OCI-LY3 (cell line): ENCODE measurements around the gene ALDH3B2.
A peak's percentile ranks its signal among the peaks of the same experiment; 100 is the strongest.
"Not testable (repeated sequence)": the region's sequence is repeated elsewhere in the genome, so short reads cannot be mapped to it uniquely, and the experiment has no call there.

ENCODE experiments used
- H2AFZ ChIP-seq: fragments of 200-600, 300-600 bp; shearing (Covaris generic); 2 replicates; pipeline ENCODE4 v1.6.0; 2014; ENCODE audit warnings: antibody characterized with exemption, low read depth, low read length
- H3K27ac ChIP-seq: fragments of 200-600, 300-600 bp; sonication (generic); 2 replicates; pipeline ENCODE4 v1.5.1; 2014; ENCODE audit warnings: mild to moderate bottlenecking, low read length, moderate library complexity, mixed read lengths
- H3K27me3 ChIP-seq: fragments of 200-600, 300-600 bp; sonication (generic); 2 replicates; pipeline ENCODE4 v1.6.1; 2014; ENCODE audit warnings: low read depth, low read length, mixed read lengths
- H3K36me3 ChIP-seq: fragments of 200-600, 300-600 bp; sonication (generic); replicated peaks from 2 replicates; pipeline ENCODE3; 2014; ENCODE audit warnings: low read depth, low read length, mixed read lengths
- H3K4me1 ChIP-seq: fragments of 300-600, 200-600 bp; sonication (generic); 2 replicates; pipeline ENCODE4 v1.6.1; 2014; ENCODE audit warnings: low read length, mixed read lengths
- H3K4me2 ChIP-seq: fragments of 200-600, 300-600 bp; sonication (generic); 2 replicates; pipeline ENCODE4 v1.6.1; 2014; ENCODE audit warnings: low read length, mixed read lengths
- H3K4me3 ChIP-seq: fragments of 300-600, 200-600 bp; sonication (generic); 2 replicates; pipeline ENCODE4 v1.5.1; 2014; ENCODE audit warnings: antibody characterized with exemption, mild to moderate bottlenecking, low read length, moderate library complexity
- H3K79me2 ChIP-seq: fragments of 300-600, 200-600 bp; shearing (Covaris generic); 2 replicates; pipeline ENCODE4 v1.6.1; 2014; ENCODE audit warnings: mild to moderate bottlenecking, low read length, mixed read lengths
- H3K9ac ChIP-seq: fragments of 300-600, 200-600 bp; shearing (Covaris generic); 2 replicates; pipeline ENCODE4 v1.6.0; 2014; ENCODE audit warnings: mild to moderate bottlenecking, low read length, moderate library complexity
- H3K9me3 ChIP-seq: fragments of 200-600, 300-600 bp; shearing (Covaris generic); 2 replicates; pipeline ENCODE4 v1.6.1; 2014; ENCODE audit warnings: low read length, mixed read lengths; ENCODE audit not compliant: insufficient read depth
- H4K20me1 ChIP-seq: fragments of 200-600, 300-600 bp; sonication (generic); 2 replicates; pipeline ENCODE4 v1.6.1; 2016; ENCODE audit warnings: low read length, mixed read lengths; ENCODE audit not compliant: insufficient read depth
- EZH2phosphoT487 ChIP-seq: fragments of 200-600 bp; shearing (Covaris generic); IDR thresholded peaks from 2 replicates; pipeline ENCODE4 v1.6.1; 2018; ENCODE audit warnings: antibody characterized with exemption, mixed run types, low read depth
- TF ChIP-seq, protein P1 (sequence below): fragments of 200-600, 300-600 bp; sonication (generic); IDR thresholded peaks from 2 replicates; pipeline ENCODE4 v1.5.1; 2014; ENCODE audit warnings: antibody characterized with exemption, low read length, low read depth

Gene ALDH3B2

GRCh38 chr11:67627812-67628624 lies 46.4 kb downstream of the ALDH3B2 start:
- peak overlapping the region; percentile 72 for H3K9ac ChIP-seq

DNA sequence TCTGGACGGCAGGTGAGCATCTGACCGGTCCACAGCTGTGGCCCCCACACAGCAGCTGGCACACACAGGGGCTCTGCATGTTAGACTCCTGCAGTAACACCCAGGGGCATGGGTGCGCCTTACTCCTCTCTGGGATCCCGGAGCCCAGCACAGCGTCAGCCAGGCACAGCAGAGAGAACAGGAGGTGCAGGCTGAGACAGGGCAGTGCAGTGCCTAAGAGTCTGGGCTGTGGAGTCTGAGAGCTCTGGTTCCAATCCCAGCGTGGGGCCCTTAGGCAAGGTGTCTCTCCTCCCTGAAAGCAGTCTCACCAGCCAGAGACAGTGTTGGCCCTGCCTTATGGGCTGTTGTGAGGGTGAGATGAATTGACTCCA lies 47.0 kb downstream of the ALDH3B2 start:
- no peak overlapping the region for H3K4me2 ChIP-seq
- H3K27ac ChIP-seq = no peak overlapping the region
- peaks cover 19% of the 10 kb centered on the region for H3K4me1 ChIP-seq

More at GRCh38 chr11:67627812-67628624, 46.4 kb downstream of the ALDH3B2 start:
- H2AFZ ChIP-seq = no peak overlapping the region
- no peaks in the 10 kb centered on the region for H3K27me3 ChIP-seq
- no peak overlapping the region for H3K27ac ChIP-seq
- peaks cover 19% of the 10 kb centered on the region for H3K4me1 ChIP-seq
- H3K79me2 ChIP-seq = peaks cover 4% of the 10 kb centered on the region; the same call in 1 of the 2 replicates
- H3K4me3 ChIP-seq = peak overlapping the region; percentile 82
- no peaks in the 10 kb centered on the region for H4K20me1 ChIP-seq
- peak overlapping the region; percentile 91 for H3K4me2 ChIP-seq
- no peak for TF ChIP-seq EZH2phosphoT487
- TF ChIP-seq, protein P1, sequence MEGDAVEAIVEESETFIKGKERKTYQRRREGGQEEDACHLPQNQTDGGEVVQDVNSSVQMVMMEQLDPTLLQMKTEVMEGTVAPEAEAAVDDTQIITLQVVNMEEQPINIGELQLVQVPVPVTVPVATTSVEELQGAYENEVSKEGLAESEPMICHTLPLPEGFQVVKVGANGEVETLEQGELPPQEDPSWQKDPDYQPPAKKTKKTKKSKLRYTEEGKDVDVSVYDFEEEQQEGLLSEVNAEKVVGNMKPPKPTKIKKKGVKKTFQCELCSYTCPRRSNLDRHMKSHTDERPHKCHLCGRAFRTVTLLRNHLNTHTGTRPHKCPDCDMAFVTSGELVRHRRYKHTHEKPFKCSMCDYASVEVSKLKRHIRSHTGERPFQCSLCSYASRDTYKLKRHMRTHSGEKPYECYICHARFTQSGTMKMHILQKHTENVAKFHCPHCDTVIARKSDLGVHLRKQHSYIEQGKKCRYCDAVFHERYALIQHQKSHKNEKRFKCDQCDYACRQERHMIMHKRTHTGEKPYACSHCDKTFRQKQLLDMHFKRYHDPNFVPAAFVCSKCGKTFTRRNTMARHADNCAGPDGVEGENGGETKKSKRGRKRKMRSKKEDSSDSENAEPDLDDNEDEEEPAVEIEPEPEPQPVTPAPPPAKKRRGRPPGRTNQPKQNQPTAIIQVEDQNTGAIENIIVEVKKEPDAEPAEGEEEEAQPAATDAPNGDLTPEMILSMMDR = no peak
- peaks cover 10% of the 10 kb centered on the region for H3K36me3 ChIP-seq
- no peaks in the 10 kb centered on the region for H3K9me3 ChIP-seq

DNA sequence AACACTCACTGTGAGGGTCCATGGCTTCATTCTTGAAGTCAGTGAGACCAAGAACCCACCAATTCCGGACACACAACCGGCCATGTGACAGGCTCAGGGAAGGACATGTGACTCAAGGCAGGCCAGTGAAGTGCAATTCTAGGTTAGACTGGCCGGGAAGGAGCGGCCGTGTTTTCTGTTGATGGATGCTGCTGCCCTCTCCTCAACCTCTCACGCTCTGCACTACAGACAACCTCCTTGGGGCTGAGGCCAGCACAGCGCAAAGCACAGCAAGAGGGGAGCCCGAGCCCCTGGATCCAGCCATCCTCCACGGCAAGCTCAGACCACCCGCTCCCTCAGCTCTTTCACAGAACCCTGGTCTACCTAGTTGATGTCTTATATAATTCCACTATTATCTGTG lies 47.5 kb downstream of the ALDH3B2 start:
- H3K9me3 ChIP-seq = no peaks in the 10 kb centered on the region
- no peaks in the 10 kb centered on the region for H4K20me1 ChIP-seq
- H2AFZ ChIP-seq = no peak overlapping the region
- no peak overlapping the region for H3K4me3 ChIP-seq
- H3K79me2 ChIP-seq = peaks cover 4% of the 10 kb centered on the region; the same call in 1 of the 2 replicates
- H3K9ac ChIP-seq = no peak overlapping the region
- no peaks in the 10 kb centered on the region for H3K27me3 ChIP-seq
- no peak for TF ChIP-seq EZH2phosphoT487
- TF ChIP-seq, protein P1 = no peak
- no peak overlapping the region for H3K4me2 ChIP-seq
- peaks cover 10% of the 10 kb centered on the region for H3K36me3 ChIP-seq
- H3K4me1 ChIP-seq = peaks cover 19% of the 10 kb centered on the region
- H3K27ac ChIP-seq = no peak overlapping the region

More for the DNA sequence above, 47.0 kb downstream of the ALDH3B2 start:
- no peaks in the 10 kb centered on the region for H3K27me3 ChIP-seq
- H3K79me2 ChIP-seq = peaks cover 4% of the 10 kb centered on the region; the same call in 1 of the 2 replicates
- no peak overlapping the region for H3K9ac ChIP-seq
- H3K9me3 ChIP-seq = no peaks in the 10 kb centered on the region
- no peaks in the 10 kb centered on the region for H4K20me1 ChIP-seq
- no peak overlapping the region for H2AFZ ChIP-seq
- H3K4me3 ChIP-seq = no peak overlapping the region
- peaks cover 10% of the 10 kb centered on the region for H3K36me3 ChIP-seq
- TF ChIP-seq, protein P1 = no peak
- TF ChIP-seq EZH2phosphoT487 = no peak

- not testable (repeated sequence) for H3K9me3 ChIP-seq, H3K79me2 ChIP-seq, H3K9ac ChIP-seq, H3K4me2 ChIP-seq, H2AFZ ChIP-seq, H3K27me3 ChIP-seq, H3K4me3 ChIP-seq, H4K20me1 ChIP-seq, H3K27ac ChIP-seq
- Histone ChIP-seq H3K4me1 (peaks cover 17% of the 10 kb centered on the region), H3K36me3 (peaks cover 10% of the 10 kb centered on the region)
Observed at GRCh38 chr11:67626131-67626833, 48.1 kb downstream of the ALDH3B2 start.

GRCh38 chr11:67623795-67624194 lies 50.6 kb downstream of the ALDH3B2 start:
- H2AFZ ChIP-seq, H3K27me3 ChIP-seq, H4K20me1 ChIP-seq, H3K79me2 ChIP-seq, H3K27ac ChIP-seq, H3K4me2 ChIP-seq, H3K9ac ChIP-seq, H3K4me3 ChIP-seq, H3K4me1 ChIP-seq, H3K9me3 ChIP-seq: not testable (repeated sequence)
- peaks cover 10% of the 10 kb centered on the region for H3K36me3 ChIP-seq

DNA sequence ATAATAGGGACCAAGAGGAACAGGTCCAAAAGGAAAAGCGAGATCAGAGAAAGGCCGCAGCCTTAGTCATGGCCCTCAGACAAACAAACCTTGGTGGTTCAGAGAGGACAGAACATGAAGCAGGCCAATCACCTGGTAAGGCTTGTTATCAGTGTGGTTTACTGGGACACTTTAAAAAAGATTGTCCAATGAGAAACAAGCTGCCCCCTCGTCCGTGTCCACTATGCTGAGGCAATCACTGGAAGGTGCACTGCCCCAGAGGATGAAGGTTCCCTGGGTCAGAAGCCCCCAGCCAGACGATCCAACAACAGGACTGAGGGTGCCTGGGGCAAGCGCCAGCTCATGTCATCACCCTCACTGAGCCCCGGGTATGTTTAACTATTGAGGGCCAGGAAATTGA lies 51.5 kb downstream of the ALDH3B2 start:
- H3K9me3 ChIP-seq, H2AFZ ChIP-seq, H4K20me1 ChIP-seq, H3K27me3 ChIP-seq, H3K27ac ChIP-seq, H3K4me1 ChIP-seq, H3K4me3 ChIP-seq, H3K36me3 ChIP-seq, H3K9ac ChIP-seq, H3K79me2 ChIP-seq, H3K4me2 ChIP-seq: not testable (repeated sequence)

- not testable (repeated sequence) for H4K20me1 ChIP-seq, H3K9me3 ChIP-seq, H3K4me1 ChIP-seq, H2AFZ ChIP-seq, H3K79me2 ChIP-seq, H3K27me3 ChIP-seq, H3K27ac ChIP-seq, H3K4me3 ChIP-seq, H3K4me2 ChIP-seq, H3K36me3 ChIP-seq, H3K9ac ChIP-seq
Observed at GRCh38 chr11:67621928-67622327, 52.5 kb downstream of the ALDH3B2 start.
